Right lobe of liver (tissue), 4 donors: ENCODE results near the gene TRAF1.

Experiments
- CTCF ChIP-seq, 4 donors: fragments of 200-600 bp in 3 of 4; fragments of 450-650 bp in 1 of 4; IDR thresholded peaks; one replicate each; pipeline versions ENCODE4 v1.5.1 to v1.8.0; 2016 to 2022; ENCODE audit warnings: antibody characterized with exemption in 4 of 4, mild to moderate bottlenecking in 2 of 4
- POLR2A ChIP-seq: fragments of 450-650 bp; IDR thresholded peaks from one replicate; pipeline ENCODE4 v1.6.1; 2017; ENCODE audit warnings: antibody characterized with exemption, mild to moderate bottlenecking
- donor health status: DM: no; HTN: no; CAD: no.
- donor health status: DM: no; HTN: no; CAD: no.
- donor health status: DM: no; HTN: yes; CAD: no.

- TF ChIP-seq CTCF (IDR thresholded peaks at IDR 0.05) (no peak), POLR2A (no peak)
Measured at GRCh38 chr9:120913647-120914264, 12.8 kb downstream of the TRAF1 start.
